NCI-H510A treated with DMSO at 0.1 percent for 48 hours (cell line): ENCODE data around the gene SCFD2.
A peak's percentile ranks its signal among the peaks of the same experiment; 100 is the strongest.
"Not testable (repeated sequence)": the region's sequence is repeated elsewhere in the genome, so short reads cannot be mapped to it uniquely, and the experiment has no call there.

Experiments used
- DNase-seq: peaks from one replicate; lab custom pipeline; 2025; lab: John Stamatoyannopoulos, UW

SCFD2 gene

GRCh38 chr4:52850406-52851124, 515.3 kb downstream of the SCFD2 start:
- DNase-seq, result no peak

- DNase-seq, result no peak
These were observed 517.6 kb downstream of the SCFD2 start for GRCh38 chr4:52848254-52848653.

GRCh38 chr4:52846502-52846901, 519.4 kb downstream of the SCFD2 start:
- DNase-seq, result no peak

DNA sequence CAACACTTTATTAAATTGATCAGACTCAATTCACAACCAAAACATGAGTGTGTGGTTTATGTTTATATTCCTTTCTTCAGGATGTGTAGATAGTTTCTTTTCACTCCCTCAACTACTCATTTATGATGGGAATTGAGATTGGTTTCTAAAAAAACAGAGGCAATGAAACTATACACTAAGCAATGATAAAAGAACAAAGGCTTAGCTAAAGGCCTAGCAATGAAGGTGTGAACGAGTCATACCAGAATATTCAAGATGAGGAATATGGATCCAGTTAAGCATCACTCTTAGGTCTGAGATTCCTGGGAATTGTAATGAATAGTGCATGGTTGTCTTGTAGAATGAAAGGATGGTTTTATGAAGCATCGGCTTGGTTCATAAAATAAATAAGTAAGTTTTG, 521.3 kb downstream of the SCFD2 start:
- DNase-seq, result no peak

GRCh38 chr4:52843958-52844357, 521.9 kb downstream of the SCFD2 start:
- no peak for DNase-seq

- no peak for DNase-seq
These were observed 522.5 kb downstream of the SCFD2 start for GRCh38 chr4:52843351-52843750.

DNA sequence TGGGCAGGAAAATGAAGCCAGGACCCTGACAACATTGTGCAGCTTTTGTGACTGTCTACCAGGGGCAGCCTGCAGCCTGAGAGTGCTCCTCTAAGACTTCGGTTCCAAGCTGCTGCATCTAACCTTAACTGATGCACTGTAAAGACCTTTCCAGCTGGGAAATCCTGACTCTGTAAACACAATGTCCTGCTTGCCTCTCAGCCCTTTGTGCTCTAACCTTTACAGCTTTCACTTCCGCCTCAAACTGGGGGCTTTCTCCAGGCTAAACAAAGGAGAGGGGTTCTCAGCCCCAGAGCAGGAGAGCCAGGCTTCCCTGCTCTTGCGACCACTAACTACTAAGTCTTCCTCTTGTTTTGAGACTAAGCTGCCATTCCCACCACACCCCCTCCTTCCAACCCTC, 523.1 kb downstream of the SCFD2 start:
- no peak for DNase-seq

DNA sequence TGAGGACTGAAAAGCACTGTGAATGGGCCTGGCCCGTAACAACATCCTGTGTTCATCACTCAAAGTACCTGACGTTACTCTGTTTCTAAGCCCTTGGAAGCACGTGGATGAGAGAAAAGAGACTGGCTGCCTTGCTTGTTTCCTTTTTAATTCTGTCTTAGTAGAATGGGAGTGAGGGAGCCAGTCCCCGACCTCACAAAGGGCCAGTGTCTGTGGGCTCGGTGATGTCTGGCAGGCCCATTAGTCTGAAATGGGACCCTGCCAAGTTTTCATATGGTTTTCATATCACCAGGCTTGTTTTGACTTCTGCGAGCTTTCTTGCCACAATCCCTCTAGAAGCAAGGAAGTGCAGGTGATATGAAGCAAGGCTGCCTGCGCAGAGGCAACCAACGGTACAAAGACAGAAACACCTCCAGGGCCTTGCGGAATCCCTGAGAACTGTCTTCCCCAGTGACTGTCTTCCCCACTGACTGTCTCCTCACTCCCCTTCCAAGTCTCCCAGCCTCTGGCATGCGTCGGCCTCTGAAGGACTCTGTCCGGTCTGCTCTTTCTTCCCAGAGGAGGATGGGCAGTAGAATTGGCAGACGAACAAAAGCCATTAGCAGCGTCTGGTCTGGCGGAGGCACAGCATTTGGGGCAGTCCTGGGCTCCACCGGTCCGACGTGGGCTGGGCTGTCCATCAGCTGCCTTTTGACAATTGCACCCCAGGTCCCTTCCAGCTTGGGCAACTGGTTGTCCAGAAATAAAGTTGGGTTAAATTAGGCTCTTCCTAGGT, 524.0 kb downstream of the SCFD2 start:
- no peak for DNase-seq

DNA sequence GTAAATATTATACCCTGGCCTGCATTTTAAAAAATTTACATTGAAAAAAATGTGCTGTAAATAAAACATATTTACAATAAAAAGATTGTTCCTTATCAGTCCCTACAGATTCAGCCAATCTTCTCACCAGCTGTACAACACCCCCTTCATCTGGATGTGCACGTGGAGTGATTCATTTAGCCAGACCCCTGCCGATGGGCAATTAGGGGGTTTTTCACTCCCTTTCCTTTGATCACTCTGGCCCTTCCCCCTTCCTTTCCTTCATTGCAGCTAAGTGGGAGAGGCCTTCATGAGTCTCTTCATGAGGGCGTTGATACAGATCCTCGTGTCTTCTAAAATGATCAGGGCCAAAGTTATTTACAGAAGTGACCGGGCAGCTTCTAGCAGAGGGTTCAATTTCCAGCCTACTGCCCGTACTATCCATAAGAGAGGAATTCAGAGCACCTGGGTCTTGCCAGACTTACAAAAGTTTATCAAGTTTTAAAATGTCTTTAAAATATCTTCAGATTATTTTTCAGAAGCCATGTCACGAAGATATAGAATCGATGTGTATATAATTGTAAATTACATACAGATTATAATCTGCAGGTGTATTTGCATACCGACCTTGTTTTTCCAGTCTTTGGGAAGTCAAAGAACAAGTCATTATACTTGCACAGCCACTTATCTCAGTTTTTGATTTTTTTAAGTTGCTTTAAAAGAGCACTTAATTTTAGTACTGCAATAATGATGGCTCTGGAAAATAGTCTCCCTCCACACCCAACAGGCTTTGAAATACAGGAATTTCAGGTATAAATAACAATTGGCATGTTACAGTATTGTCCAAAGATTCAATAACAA, 525.1 kb downstream of the SCFD2 start:
- peak; percentile 19 for DNase-seq

DNA sequence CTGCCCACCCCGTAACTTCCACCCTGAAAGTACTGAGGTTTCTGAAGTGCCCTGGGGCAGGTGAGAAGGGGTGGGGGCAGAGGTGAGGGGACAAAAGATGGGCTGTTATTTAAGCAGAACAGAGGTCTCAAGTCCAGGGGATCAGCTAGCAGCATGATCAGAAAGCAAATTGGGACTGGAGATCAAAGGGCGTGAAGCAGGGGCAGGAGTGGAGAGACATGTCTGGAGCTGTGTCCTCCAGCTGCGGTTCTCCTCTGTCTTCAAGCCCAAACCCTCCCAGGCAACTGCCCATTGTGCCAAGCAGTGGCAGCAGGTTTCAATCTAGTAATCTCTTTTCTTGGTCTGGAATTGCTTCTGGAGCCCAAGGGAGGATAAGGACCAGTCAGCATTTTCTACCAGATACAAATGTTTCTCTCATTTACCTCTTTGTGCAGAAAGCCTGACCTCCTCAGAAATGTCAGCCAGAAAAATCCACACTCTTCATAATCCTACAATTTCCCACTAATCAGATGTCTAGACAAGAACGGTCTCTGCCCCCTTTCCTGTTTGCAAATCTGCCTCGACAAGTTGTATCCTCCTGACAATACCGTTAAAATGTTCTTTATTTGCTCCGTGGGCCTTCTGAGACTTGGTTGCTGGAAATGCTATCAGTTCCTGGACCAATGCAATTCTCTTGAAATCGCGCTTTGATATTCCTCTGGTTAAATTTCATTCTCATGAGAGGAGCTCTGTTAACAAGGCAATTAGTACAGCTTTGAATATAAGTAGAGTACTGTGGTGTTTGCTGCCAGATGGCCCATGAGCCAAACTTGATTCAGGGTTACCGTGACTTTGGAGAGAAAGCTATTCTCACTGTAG, 526.9 kb downstream of the SCFD2 start:
- DNase-seq, result no peak

GRCh38 chr4:52837716-52838558, 527.9 kb downstream of the SCFD2 start:
- DNase-seq, result peak; percentile 48

GRCh38 chr4:52836678-52837077, 529.2 kb downstream of the SCFD2 start:
- DNase-seq, result no peak

GRCh38 chr4:52836120-52836519, 529.7 kb downstream of the SCFD2 start:
- DNase-seq, result no peak

- not testable (repeated sequence) for DNase-seq
These were observed 531.0 kb downstream of the SCFD2 start for GRCh38 chr4:52834641-52835456.

DNA sequence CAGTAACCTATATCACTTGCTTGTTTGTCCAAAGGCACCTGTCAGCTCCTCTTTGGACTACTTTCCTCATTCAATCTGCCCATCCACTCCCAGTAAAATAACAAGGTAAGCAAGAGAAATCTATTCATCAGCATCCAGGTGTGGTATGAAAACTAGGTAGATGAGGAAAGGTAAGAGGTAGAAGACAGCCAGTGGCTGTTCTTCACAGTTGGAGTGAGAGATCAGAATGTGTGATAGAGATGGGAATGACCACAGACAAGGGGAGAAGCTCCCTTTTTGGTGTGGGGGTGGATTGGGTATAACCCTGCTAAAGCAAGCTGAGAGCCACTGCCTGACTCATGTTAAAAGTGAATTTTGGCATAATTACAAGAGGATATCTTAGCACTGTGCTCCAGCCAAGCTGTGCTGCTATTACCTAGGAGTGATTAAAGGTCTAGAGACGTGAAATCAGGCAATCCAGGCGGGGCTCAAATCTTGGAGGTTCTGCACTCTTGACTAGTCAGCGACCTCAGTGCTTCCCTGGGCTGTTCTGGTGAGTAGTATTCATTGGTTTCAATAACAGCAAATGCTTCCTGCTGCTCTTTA, 531.8 kb downstream of the SCFD2 start:
- DNase-seq, result no peak

DNA sequence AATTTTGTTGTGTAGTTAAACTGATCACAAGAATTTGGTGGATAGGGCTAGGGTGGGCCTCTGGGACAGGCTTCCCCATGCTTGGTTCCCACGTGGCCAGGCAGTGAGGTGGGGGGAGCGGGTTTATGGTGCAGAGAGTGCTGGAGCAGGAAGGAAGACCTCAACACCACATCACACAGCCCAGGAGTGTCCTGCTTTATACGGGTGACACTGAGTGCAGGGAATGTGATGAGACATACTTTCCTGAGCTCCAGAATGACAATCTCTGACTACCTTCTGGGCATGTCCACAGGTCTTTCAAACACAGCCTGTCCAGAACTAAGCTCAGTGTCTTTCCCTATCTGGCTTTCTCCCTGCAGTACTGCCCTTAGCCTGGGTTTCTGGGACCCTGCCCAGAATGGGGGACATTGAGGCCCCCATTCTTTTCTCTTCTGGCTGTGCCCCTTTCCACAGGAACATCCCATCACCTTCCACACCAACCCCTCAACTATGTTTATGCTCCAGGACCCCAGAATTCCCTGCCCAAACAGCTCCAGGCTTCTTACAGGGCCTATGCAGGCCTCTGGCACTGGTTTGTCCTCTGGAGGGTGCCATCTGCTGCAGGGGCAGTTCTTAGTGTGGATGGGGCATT, 540.3 kb downstream of the SCFD2 start:
- no peak for DNase-seq

GRCh38 chr4:52824603-52825459, 541.0 kb downstream of the SCFD2 start:
- DNase-seq, result no peak

- DNase-seq, result no peak
These were observed 541.6 kb downstream of the SCFD2 start for GRCh38 chr4:52824270-52824602.
